ENCODE measurements around the gene LACC1.

- TF ChIP-seq EZH2 (conservative IDR thresholded peaks at IDR 0.05; ENCODE audit: low read depth, low read length) (no peak), HDAC6 (IDR thresholded peaks at IDR 0.05; ENCODE audit: low read depth, low read length) (no peak), ONECUT2 (CRISPR knock-in tag; IDR thresholded peaks at IDR 0.05) (no peak), CTCF (CRISPR knock-in tag; IDR thresholded peaks at IDR 0.05) (no peak), TAF1 (CRISPR knock-in tag; IDR thresholded peaks at IDR 0.05) (no peak), PAX8 (CRISPR knock-in tag; IDR thresholded peaks at IDR 0.05; ENCODE audit: borderline replicate concordance) (no peak)
These were observed 58.7 kb downstream of the LACC1 start for GRCh38 chr13:43938449-43938848.

Data from HepG2 (cell line).